Panc1 (cell line): Measurements from ENCODE around the gene UGT2B28. TPM values are rescaled to one million over a fixed set of nuclear protein-coding genes. Genes with fewer than 3 reads are reported as not detected.
"Not testable (repeated sequence)": the region's sequence is repeated elsewhere in the genome, so short reads cannot be mapped to it uniquely, and the experiment has no call there.

Experiments
- ATAC-seq: fragments of 200-7000 bp; cut with Tn5 transposase; 2 replicates; pipeline ENCODE4 v1.9.1; 2020; ENCODE audit warnings: mild to moderate bottlenecking, moderate library complexity
- BruUV-seq: library from RNA; stranded (reverse); fragments of 400-500 nt; replicated peaks from 2 replicates; lab custom pipeline; 2021; lab: Mats Ljungman, UMichigan
- CTCF ChIA-PET: fragments of 300-600 bp; sonication (Branson Sonifier 250); formaldehyde crosslinking; loops from one replicate; lab custom pipeline; 2022; ENCODE audit warnings: antibody characterized with exemption; lab: Charles Lee
- POLR2A ChIA-PET: fragments of 300-600 bp; sonication (Branson Sonifier 250); formaldehyde crosslinking; loops from one replicate; lab custom pipeline; 2022; ENCODE audit warnings: antibody characterized with exemption; lab: Charles Lee
- DNase-seq: peaks from one replicate; pipeline ENCODE4 v3.0.0-alpha.2; 2010; ENCODE audit warnings: low read depth, low spot score
- H3K27ac ChIP-seq: 2 replicates; pipeline ENCODE4 v1.5.1; 2011; ENCODE audit warnings: mild to moderate bottlenecking, low read length, inconsistent platforms
- H3K27me3 ChIP-seq: fragments of 200-500 bp; sonication (Bioruptor generic); 2 replicates; pipeline ENCODE4 v1.6.0; 2014; ENCODE audit warnings: low read length, inconsistent platforms; ENCODE audit not compliant: control insufficient read depth, insufficient read depth
- H3K36me3 ChIP-seq: fragments of 200-500 bp; sonication (Bioruptor generic); 2 replicates; pipeline ENCODE4 v1.5.1; 2014; ENCODE audit warnings: inconsistent platforms, mild to moderate bottlenecking, low read length, moderate library complexity; ENCODE audit not compliant: control insufficient read depth, insufficient read depth
- H3K4me1 ChIP-seq: 2 replicates; pipeline ENCODE4 v1.5.1; 2011; ENCODE audit warnings: inconsistent platforms, mild to moderate bottlenecking, low read length, moderate library complexity; ENCODE audit not compliant: control insufficient read depth, insufficient read depth
- H3K4me3 ChIP-seq, 2 experiments: 2 replicates each; pipeline ENCODE4 v1.5.1; 2011 to 2012; ENCODE audit warnings: low read depth in 2 of 2, low read length in 2 of 2, mild to moderate bottlenecking in 2 of 2, inconsistent platforms in 1 of 2, moderate library complexity in 1 of 2
- H3K9me3 ChIP-seq: fragments of 200-500 bp; sonication (Bioruptor generic); 2 replicates; pipeline ENCODE4 v1.5.1; 2014; ENCODE audit warnings: low read depth, mild to moderate bottlenecking, inconsistent platforms, low read length, moderate library complexity; ENCODE audit not compliant: control insufficient read depth, insufficient read depth
- CTCF ChIP-seq: fragments of 450-650 bp; IDR thresholded peaks from 2 replicates; pipeline ENCODE4 v1.5.1; 2017; ENCODE audit warnings: mild to moderate bottlenecking
- POLR2AphosphoS5 ChIP-seq: IDR thresholded peaks from 2 replicates; pipeline ENCODE4 v1.6.1; 2012; ENCODE audit warnings: mild to moderate bottlenecking, low read depth, low read length, moderate library complexity
- REST ChIP-seq, 2 experiments: IDR thresholded peaks; 2 replicates each; pipeline ENCODE4 v1.6.1; 2011 to 2012; ENCODE audit warnings: low read depth in 2 of 2, control low read depth in 1 of 2, low read length in 1 of 2, mild to moderate bottlenecking in 1 of 2, moderate library complexity in 1 of 2; ENCODE audit not compliant: insufficient read depth in 1 of 2
- SIN3A ChIP-seq: IDR thresholded peaks from 2 replicates; pipeline ENCODE4 v1.6.1; 2012; ENCODE audit warnings: low read depth, mild to moderate bottlenecking, low read length, moderate library complexity, borderline replicate concordance; ENCODE audit not compliant: insufficient read depth
- TCF7L2 ChIP-seq: IDR thresholded peaks from 2 replicates; pipeline ENCODE4 v1.6.1; 2011; ENCODE audit warnings: mild to moderate bottlenecking, low read depth, low read length, inconsistent platforms
- in situ Hi-C: cut with HindIII; loops from 2 replicates; pipeline ENCODE4 v1.10.0; 2016; ENCODE audit warnings: low sequenced_read_pairs, low pct_unique_long_range_greater_than_20kb
- intact Hi-C: fragments of 100-400 bp; cut with micrococcal nuclease; formaldehyde crosslinking; loops from one replicate; pipeline ENCODE4 v1.10.0; 2022; ENCODE audit not compliant: unreplicated experiment
- total RNA-seq: library from RNA; stranded (reverse); gene quantifications from one replicate; pipeline ENCODE4 v1.2.1, GENCODE V29; 2021; ENCODE audit not compliant: unreplicated experiment

UGT2B28 gene
- total RNA-seq, 1 experiment from 2014 or later = not detected

GRCh38 chr4:69330345-69331047 is 50.2 kb downstream of the UGT2B28 start:
- DNase-seq = no peak
- no TSS peak for BruUV-seq
- Histone ChIP-seq H3K27me3 (no peaks in the 10 kb centered on the region), H3K4me3 (no peak overlapping the region), H3K4me1 (no peaks in the 10 kb centered on the region), H3K9me3 (no peaks in the 10 kb centered on the region), H3K27ac (no peak overlapping the region), H3K36me3 (no peaks in the 10 kb centered on the region)
- CTCF ChIA-PET = no interaction called here
- ATAC-seq = no peak
- POLR2A ChIA-PET = no interaction called here
- in situ Hi-C loops = no loop called here
- intact Hi-C loops = no loop called here
- TF ChIP-seq POLR2AphosphoS5 = no peak
- no peak for TF ChIP-seq CTCF
- no peak for TF ChIP-seq SIN3A
- no peak for TF ChIP-seq TCF7L2
- TF ChIP-seq REST (IDR thresholded peaks at IDR 0.05; ENCODE audit: insufficient read depth in 1 of 2, low read depth in 2 of 2, low read length in 1 of 2) = no peak

GRCh38 chr4:69331304-69331703 is 51.0 kb downstream of the UGT2B28 start:
- H3K27me3 ChIP-seq, POLR2A ChIA-PET, ATAC-seq, H3K27ac ChIP-seq, CTCF ChIA-PET, H3K36me3 ChIP-seq, H3K9me3 ChIP-seq, DNase-seq, in situ Hi-C loops, intact Hi-C loops, H3K4me3 ChIP-seq, H3K4me1 ChIP-seq, BruUV-seq: not testable (repeated sequence)

GRCh38 chr4:69335485-69335884 is 55.2 kb downstream of the UGT2B28 start:
- intact Hi-C loops, BruUV-seq, POLR2A ChIA-PET, H3K36me3 ChIP-seq, H3K27me3 ChIP-seq, ATAC-seq, H3K4me1 ChIP-seq, DNase-seq, H3K27ac ChIP-seq, H3K9me3 ChIP-seq, H3K4me3 ChIP-seq, CTCF ChIA-PET, in situ Hi-C loops: not testable (repeated sequence)

- intact Hi-C loops, H3K27ac ChIP-seq, POLR2A ChIA-PET, in situ Hi-C loops, CTCF ChIA-PET, BruUV-seq, H3K27me3 ChIP-seq, ATAC-seq, H3K9me3 ChIP-seq, H3K36me3 ChIP-seq, DNase-seq, H3K4me1 ChIP-seq, H3K4me3 ChIP-seq: not testable (repeated sequence)
These were observed 62.8 kb downstream of the UGT2B28 start for GRCh38 chr4:69343114-69343513.

- ATAC-seq, CTCF ChIA-PET, DNase-seq, in situ Hi-C loops, BruUV-seq, POLR2A ChIA-PET, H3K27me3 ChIP-seq, H3K9me3 ChIP-seq, H3K4me3 ChIP-seq, H3K4me1 ChIP-seq, intact Hi-C loops, H3K36me3 ChIP-seq, H3K27ac ChIP-seq: not testable (repeated sequence)
These were observed 63.5 kb downstream of the UGT2B28 start for GRCh38 chr4:69343558-69344420.
